ENCODE measurements around the gene MEIOC. TPM values are rescaled to one million over a fixed set of nuclear protein-coding genes. Genes with fewer than 3 reads are reported as not detected.

The MEIOC gene
- polyA plus RNA-seq, 1 donor from 2014 or later = 0.18 TPM

DNA sequence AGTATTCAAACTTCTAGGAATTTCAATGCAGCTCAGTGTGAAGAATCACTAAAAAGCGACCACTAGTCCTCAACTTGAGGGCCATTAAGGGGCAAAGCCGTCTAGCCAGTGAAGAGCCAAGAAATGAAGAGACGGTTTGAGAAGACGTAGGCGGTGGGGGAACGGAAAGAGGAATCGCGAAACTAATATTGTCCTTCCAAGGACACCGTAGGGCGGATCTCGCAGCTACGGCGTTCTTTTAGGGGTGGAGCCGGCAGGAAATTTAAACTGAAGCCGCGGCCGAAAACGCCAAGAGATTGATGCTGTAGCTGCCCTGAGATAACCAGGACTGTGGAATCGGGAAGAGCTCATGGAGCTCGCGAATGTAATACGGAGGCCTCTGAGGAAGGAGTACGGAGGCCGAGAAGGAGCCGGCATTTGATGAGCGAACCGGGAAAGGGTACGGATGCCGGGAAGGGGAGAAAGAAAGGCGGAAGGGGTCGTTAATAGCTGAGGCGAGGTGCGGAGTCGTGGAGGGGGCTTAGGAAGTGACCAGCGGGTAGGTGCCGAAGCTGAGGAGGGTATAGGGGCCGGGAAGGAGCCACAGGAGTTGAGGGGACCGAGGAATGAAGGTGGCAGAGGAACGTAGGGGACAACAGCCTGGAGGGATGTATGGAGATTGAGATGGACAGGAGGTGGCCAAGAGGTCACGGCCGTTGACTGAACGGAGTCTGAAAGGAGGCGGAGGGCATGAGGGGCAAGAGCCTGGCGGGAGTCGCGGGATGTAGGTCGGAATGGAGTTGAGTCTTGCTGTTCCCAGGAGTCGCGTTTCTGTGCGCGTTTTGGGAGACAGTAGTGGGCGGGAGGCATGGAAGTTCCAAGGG is 52.4 kb downstream of the MEIOC start, which contains the start of gene DBF4B:
Gene DBF4B (plus strand): TSS at position 265 of the 863 bp plus-strand sequence. CDS start 156 bp downstream, at position 421.
- peaks cover 0 to 1% (median 0%) of the 10 kb centered on the region in 3 donors for H3K9me3 Mint-ChIP-seq
- H3K4me3 Mint-ChIP-seq = no peak within 1 kb of the TSS
- no peaks in the 10 kb centered on the region for H3K27me3 Mint-ChIP-seq
- H3K27ac Mint-ChIP-seq = no peak within 1 kb of the TSS
- peaks cover 0 to 2% (median 0%) of the 10 kb centered on the region in 3 donors for H3K4me1 Mint-ChIP-seq
- peaks cover 2% of the 10 kb centered on the region for H3K36me3 Mint-ChIP-seq

DNA sequence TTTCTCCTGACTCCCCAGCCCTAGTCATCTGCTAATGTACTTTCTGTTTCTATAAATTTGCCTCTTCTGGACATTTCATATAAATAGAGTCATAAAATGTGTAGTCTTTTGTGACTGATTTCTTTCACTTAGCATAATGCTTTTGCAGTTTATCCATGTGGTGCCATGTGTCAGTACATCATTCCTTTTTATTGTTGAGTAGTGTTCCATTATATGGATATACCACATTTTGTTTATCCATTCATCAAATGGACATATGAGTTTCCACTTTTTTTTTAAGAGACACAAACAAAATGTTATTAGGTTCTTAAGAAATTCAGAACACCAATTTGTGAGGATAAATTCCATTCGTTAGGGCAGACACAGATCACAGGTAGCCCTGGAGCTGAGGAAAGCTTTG is 63.2 kb downstream of the MEIOC start:
- Mint-ChIP-seq H3K9me3 (no peaks in the 10 kb centered on the region), H3K4me3 (no peak overlapping the region), H3K27ac (no peak overlapping the region), H3K4me1 (no peaks in the 10 kb centered on the region), H3K27me3 (no peaks in the 10 kb centered on the region), H3K36me3 (peaks cover 7% of the 10 kb centered on the region)

DNA sequence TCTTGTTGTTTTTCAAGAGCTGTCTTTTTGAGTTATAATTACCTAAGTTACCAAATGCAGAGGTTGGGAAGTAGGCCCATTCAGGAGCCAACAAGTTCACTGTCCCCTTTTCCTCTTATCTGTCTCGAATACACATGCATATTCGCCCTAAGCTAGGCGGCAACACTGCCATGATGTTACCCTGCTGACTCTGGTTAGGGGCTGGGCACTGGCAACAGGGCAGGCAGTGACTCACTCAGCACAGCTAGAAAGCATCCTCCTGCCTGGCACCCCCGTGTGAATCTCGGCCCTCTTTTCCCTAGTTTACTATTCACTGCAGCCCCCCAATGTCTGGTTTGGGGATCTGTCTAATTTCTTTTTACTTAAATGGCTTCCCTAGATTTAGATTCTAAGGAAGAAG is 66.0 kb downstream of the MEIOC start:
- Mint-ChIP-seq H3K9me3 (no peaks in the 10 kb centered on the region), H3K4me1 (no peaks in the 10 kb centered on the region), H3K36me3 (peaks cover 3% of the 10 kb centered on the region), H3K27me3 (no peaks in the 10 kb centered on the region), H3K4me3 (no peak overlapping the region), H3K27ac (no peak overlapping the region)

Other genes starting within 250 kb of the MEIOC start
- gene GPATCH8, start 153.1 kb upstream of the MEIOC start, polyA plus RNA-seq = 66.3 TPM
- gene FZD2, start 99.0 kb upstream of the MEIOC start, polyA plus RNA-seq = not detected
- gene CCDC43, start 33.3 kb downstream of the MEIOC start, polyA plus RNA-seq = 9.7 TPM
- gene DBF4B, start 52.2 kb downstream of the MEIOC start, polyA plus RNA-seq = 1.1 TPM
- not detected for gene ADAM11, start 102.5 kb downstream of the MEIOC start, polyA plus RNA-seq
- gene GJC1, start 173.8 kb downstream of the MEIOC start, polyA plus RNA-seq = 0.15 TPM
- gene HIGD1B, start 191.4 kb downstream of the MEIOC start, polyA plus RNA-seq = not detected
- 67.1 TPM for gene EFTUD2, start 243.0 kb downstream of the MEIOC start, polyA plus RNA-seq